Colonic mucosa (tissue), 4 donors: Measurements from ENCODE around the gene CSNK1E. TPM values are rescaled to one million over a fixed set of nuclear protein-coding genes. Genes with fewer than 3 reads are reported as not detected.

Experiments used
- DNase-seq: peaks from one replicate; pipeline ENCODE4 v3.0.0-alpha.2; 2020
- H3K27ac ChIP-seq: fragments of 200-600 bp; one replicate; pipeline ENCODE4 v1.8.0; 2021
- H3K27me3 ChIP-seq: fragments of 200-600 bp; one replicate; pipeline ENCODE4 v1.8.0; 2021
- H3K36me3 ChIP-seq: fragments of 200-600 bp; one replicate; pipeline ENCODE4 v1.8.0; 2021
- H3K4me1 ChIP-seq: fragments of 200-600 bp; one replicate; pipeline ENCODE4 v1.8.0; 2021; ENCODE audit warnings: mild to moderate bottlenecking
- H3K4me3 ChIP-seq: fragments of 200-600 bp; one replicate; pipeline ENCODE4 v1.8.0; 2021
- H3K9ac ChIP-seq, 2 donors: one replicate each; pipeline ENCODE4 v1.7.0; 2013; ENCODE audit warnings: control low read depth in 2 of 2, low read depth in 2 of 2, low read length in 2 of 2
- H3K9me3 ChIP-seq: fragments of 200-600 bp; one replicate; pipeline ENCODE4 v1.8.0; 2021
- intact Hi-C: fragments of 100-400 bp; cut with DNase I; formaldehyde crosslinking; loops from one replicate; pipeline ENCODE4 v1.14.1; 2022
- total RNA-seq, 2 donors: library from RNA; stranded (reverse); fragmentation: NEBNext Ultra II Directional in 1 of 2; extraction: Animal tissue kit (Norgen Biotek cat#: 25700) in 1 of 2; gene quantifications; one replicate each; pipeline ENCODE4 v1.2.1, GENCODE V29; 2021
- TF ChIP-seq, protein P1 (sequence below): fragments of 200-600 bp; IDR thresholded peaks from one replicate; pipeline ENCODE4 v1.8.0; 2022; ENCODE audit warnings: antibody characterized with exemption, mild to moderate bottlenecking
- donor health status: healthy.
- donor health status: DM: no; HTN: no; CAD: no.
- donor health status: DM: no; HTN: no; CAD: no.

Gene CSNK1E
- total RNA-seq, 2 donors from 2014 or later = 97.0 to 97.2 TPM

DNA sequence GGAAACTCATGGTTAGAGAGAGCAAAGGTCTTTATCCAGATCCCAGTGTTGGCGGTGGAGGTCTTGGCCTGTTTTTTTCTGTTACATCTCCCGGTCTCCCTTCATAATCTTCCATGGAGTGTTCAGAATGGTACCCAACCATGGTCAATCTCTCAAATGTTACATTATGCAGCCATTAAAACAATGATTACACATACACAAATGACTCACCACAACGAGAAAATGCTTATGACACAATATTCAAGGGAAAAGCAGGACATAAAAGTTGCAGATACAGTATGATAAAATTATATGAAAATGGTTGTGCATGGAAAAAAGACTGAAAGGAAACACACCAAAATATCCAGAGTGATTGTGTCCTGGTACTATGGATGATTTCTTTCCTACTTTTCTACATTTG is 17.8 kb upstream of the CSNK1E start:
- DNase-seq = no peak
- no peaks in the 10 kb centered on the region for H3K36me3 ChIP-seq
- H3K27ac ChIP-seq = no peak overlapping the region
- no peaks in the 10 kb centered on the region for H3K9me3 ChIP-seq
- TF ChIP-seq, protein P1, sequence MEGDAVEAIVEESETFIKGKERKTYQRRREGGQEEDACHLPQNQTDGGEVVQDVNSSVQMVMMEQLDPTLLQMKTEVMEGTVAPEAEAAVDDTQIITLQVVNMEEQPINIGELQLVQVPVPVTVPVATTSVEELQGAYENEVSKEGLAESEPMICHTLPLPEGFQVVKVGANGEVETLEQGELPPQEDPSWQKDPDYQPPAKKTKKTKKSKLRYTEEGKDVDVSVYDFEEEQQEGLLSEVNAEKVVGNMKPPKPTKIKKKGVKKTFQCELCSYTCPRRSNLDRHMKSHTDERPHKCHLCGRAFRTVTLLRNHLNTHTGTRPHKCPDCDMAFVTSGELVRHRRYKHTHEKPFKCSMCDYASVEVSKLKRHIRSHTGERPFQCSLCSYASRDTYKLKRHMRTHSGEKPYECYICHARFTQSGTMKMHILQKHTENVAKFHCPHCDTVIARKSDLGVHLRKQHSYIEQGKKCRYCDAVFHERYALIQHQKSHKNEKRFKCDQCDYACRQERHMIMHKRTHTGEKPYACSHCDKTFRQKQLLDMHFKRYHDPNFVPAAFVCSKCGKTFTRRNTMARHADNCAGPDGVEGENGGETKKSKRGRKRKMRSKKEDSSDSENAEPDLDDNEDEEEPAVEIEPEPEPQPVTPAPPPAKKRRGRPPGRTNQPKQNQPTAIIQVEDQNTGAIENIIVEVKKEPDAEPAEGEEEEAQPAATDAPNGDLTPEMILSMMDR = no peak
- intact Hi-C loops = no loop called here
- H3K27me3 ChIP-seq = no peaks in the 10 kb centered on the region
- no peak overlapping the region for H3K4me3 ChIP-seq
- peaks cover 5% of the 10 kb centered on the region for H3K4me1 ChIP-seq
- no peak overlapping the region for H3K9ac ChIP-seq

DNA sequence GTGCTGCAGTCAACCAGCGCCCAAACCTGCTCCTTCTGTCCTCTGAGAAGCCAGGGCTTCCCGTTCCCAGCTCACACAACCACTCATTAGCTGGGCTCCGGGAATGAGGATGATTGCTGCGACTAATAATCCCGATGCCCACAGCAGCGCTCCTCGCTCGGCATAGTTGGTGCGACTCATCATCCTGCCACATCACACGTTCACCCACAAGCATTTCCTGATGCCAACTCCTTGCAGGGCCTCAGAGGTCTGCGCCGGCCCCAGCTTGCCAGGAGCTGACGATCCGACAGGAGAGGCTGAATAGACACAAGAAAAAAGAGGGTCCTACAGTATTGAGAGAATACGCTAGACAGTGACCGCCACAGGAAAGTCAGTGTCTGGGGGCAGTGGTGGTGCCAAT is 10.6 kb upstream of the CSNK1E start:
- no peaks in the 10 kb centered on the region for H3K27me3 ChIP-seq
- no peaks in the 10 kb centered on the region for H3K9me3 ChIP-seq
- intact Hi-C loops = no loop called here
- no peaks in the 10 kb centered on the region for H3K36me3 ChIP-seq
- H3K4me3 ChIP-seq = no peak overlapping the region
- no peaks in the 10 kb centered on the region for H3K4me1 ChIP-seq
- TF ChIP-seq, protein P1 = no peak
- DNase-seq = no peak
- no peak overlapping the region for H3K27ac ChIP-seq
- H3K9ac ChIP-seq = no peak overlapping the region

DNA sequence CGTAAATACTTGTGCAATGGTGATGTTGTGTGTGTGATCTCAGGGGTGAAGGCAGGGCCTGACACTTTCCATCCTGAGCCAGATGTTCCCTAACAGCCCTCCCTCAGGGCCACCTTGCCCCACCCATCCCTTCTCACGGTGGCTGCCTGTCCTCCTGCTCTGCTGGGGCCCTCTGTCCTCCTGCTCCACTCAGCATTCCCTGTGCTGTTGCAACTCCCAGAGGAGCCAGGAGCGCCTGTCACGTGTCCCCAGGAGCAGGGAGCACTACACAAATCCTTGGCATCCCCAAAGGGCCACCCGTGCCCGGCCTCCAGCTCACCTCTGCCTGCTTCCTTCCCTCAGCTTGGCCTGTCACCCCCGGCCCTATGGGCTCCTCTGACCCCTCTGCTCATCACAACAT is 10.2 kb upstream of the CSNK1E start:
- no peak for DNase-seq
- Histone ChIP-seq H3K27me3 (no peaks in the 10 kb centered on the region), H3K4me1 (no peaks in the 10 kb centered on the region), H3K36me3 (no peaks in the 10 kb centered on the region), H3K4me3 (no peak overlapping the region), H3K9ac (no peak overlapping the region), H3K27ac (no peak overlapping the region), H3K9me3 (no peaks in the 10 kb centered on the region)
- TF ChIP-seq, protein P1 = no peak
- intact Hi-C loops = no loop called here

DNA sequence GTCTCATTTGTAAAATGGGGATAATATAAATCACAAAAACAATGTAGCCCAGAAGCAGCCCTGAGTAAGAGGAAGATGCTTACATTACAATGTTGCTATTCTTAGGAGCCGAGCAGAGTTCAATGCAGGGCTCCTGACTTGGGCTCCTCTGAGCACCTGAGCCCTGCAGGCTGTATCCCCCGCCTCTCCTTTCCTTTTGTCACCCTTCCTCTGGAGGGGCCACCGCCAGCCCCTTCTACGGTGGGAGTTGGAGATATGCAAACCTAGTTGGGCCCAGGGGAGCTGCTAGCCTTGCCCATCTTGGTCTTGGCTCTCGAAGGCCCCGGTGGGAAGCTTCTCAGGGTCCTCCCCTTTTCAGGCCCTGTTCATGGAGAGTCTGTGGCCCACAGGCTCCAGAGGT is 8.4 kb upstream of the CSNK1E start:
- Histone ChIP-seq H3K27ac (no peak overlapping the region), H3K36me3 (no peaks in the 10 kb centered on the region), H3K4me3 (no peak overlapping the region), H3K9me3 (no peaks in the 10 kb centered on the region), H3K27me3 (no peaks in the 10 kb centered on the region), H3K4me1 (no peaks in the 10 kb centered on the region), H3K9ac (no peak overlapping the region)
- TF ChIP-seq, protein P1 = no peak
- intact Hi-C loops = no loop called here
- DNase-seq = no peak

DNA sequence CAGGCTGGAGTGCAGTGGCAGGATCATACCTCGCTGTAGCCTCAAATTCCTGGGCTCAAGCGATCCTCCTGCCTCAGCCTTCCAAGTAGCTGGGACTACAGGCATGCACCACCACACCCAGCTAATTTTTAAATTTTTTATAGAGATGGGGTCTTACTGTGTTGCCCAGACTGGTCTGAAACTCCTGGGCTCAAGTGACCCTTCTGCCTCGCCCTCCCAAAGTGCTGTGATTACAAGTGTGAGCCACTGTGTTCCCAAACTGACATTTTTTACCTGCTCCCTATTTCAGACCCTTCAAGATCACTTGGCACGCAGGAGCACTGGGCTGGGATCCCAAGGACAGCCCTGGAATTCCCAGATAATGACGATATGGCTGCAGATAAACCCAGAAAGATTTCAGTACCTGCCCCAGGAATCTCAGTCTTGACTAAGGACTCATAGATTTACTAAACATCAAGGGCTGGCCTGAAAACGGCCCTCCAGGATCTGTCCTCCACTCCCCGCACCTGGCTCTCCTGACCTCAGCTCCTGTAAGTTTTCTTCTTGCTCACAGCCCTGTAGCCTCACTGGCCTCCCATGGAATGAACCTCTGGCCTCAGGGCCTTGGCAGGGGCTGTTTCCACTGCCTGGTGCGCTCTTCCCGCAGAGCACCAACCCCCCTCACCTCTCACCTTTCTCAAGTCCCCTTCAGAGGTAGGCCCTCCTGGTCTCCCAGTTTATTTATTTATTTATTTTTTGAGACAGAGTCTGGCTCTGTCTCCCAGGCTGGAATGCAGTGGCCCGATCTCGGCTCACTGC is 3.6 kb upstream of the CSNK1E start:
- no peaks in the 10 kb centered on the region for H3K36me3 ChIP-seq
- DNase-seq = no peak
- no peak overlapping the region for H3K27ac ChIP-seq
- peaks cover 4% of the 10 kb centered on the region for H3K4me1 ChIP-seq
- no peak overlapping the region for H3K9ac ChIP-seq
- TF ChIP-seq, protein P1 = no peak
- H3K9me3 ChIP-seq = no peaks in the 10 kb centered on the region
- no peaks in the 10 kb centered on the region for H3K27me3 ChIP-seq
- no peak overlapping the region for H3K4me3 ChIP-seq
- intact Hi-C loops = no loop called here
